GM12878 (cell line): ENCODE results near the gene HEYL. TPM values are rescaled to one million over a fixed set of nuclear protein-coding genes. Genes with fewer than 3 reads are reported as not detected.

ENCODE experiments used
- ATAC-seq: fragments of 200-7000 bp; cut with Tn5 transposase; 3 replicates; pipeline ENCODE4 v1.9.1; 2020; ENCODE audit warnings: mild to moderate bottlenecking, moderate library complexity
- BruUV-seq: library from RNA; stranded (reverse); fragments of 400-500 nt; replicated peaks from 2 replicates; lab custom pipeline; 2021; lab: Mats Ljungman, UMichigan
- CTCF ChIA-PET: fragments of 300-600 bp; sonication (Branson Sonifier 250); formaldehyde crosslinking; extraction: SDS; loops from one replicate; lab custom pipeline; 2021; ENCODE audit warnings: inconsistent platforms; lab: Yijun Ruan, JAX
- POLR2A ChIA-PET: fragments of 350-600 bp; formaldehyde crosslinking; extraction: SDS; loops from one replicate; lab custom pipeline; 2021; ENCODE audit warnings: inconsistent platforms; lab: Charles Lee
- RAD21 ChIA-PET: fragments of 300-600 bp; sonication (Branson Sonifier 250); formaldehyde crosslinking; loops from one replicate; lab custom pipeline; 2023; ENCODE audit warnings: antibody characterized with exemption; ENCODE audit not compliant: unreplicated experiment; lab: Charles Lee
- SMC1A ChIA-PET: fragments of 300-600 bp; sonication (Branson Sonifier 250); formaldehyde crosslinking; loops from one replicate; lab custom pipeline; 2023; ENCODE audit not compliant: unreplicated experiment, uncharacterized antibody; lab: Charles Lee
- DNase-seq: peaks from one replicate; pipeline ENCODE4 v3.0.0-alpha.2; 2011; ENCODE audit warnings: low read depth, low spot score
- FAIRE-seq: peaks from 3 replicates; lab custom pipeline; 2011; peaks lifted over from hg19 to GRCh38; lab: Jason Lieb, UNC
- H2AFZ ChIP-seq: 2 replicates; pipeline ENCODE4 v1.6.0; 2011; ENCODE audit warnings: low read depth, low read length, control low read depth; ENCODE audit not compliant: control insufficient read depth
- H3K27ac ChIP-seq: 2 replicates; pipeline ENCODE4 v1.5.1; 2011; ENCODE audit warnings: control low read depth; ENCODE audit not compliant: control insufficient read depth, insufficient read depth
- H3K27me3 ChIP-seq, 2 experiments: replicated peaks in 1 of 2; 2 replicates each; pipeline versions ENCODE4 v1.6.0 to v1.6.1; 2011; ENCODE audit warnings: low read length in 1 of 2; ENCODE audit not compliant: control insufficient read depth in 2 of 2, insufficient read depth in 2 of 2
- H3K36me3 ChIP-seq, 2 experiments: 2 replicates each; pipeline ENCODE4 v1.5.1; 2011; ENCODE audit warnings: low read length in 1 of 2; ENCODE audit not compliant: control insufficient read depth in 2 of 2, insufficient read depth in 2 of 2
- H3K4me1 ChIP-seq: 2 replicates; pipeline ENCODE4 v1.6.1; 2011; ENCODE audit warnings: mild to moderate bottlenecking, low read length, moderate library complexity, mixed read lengths; ENCODE audit not compliant: control insufficient read depth, insufficient read depth
- H3K4me2 ChIP-seq: 2 replicates; pipeline ENCODE4 v1.6.0; 2011; ENCODE audit warnings: control low read depth; ENCODE audit not compliant: control insufficient read depth, insufficient read depth
- H3K4me3 ChIP-seq: fragments of 200-600 bp; sonication (generic); 2 replicates; pipeline ENCODE4 v1.5.1; 2016
- H3K79me2 ChIP-seq: 2 replicates; pipeline ENCODE4 v1.6.0; 2011; ENCODE audit warnings: low read length; ENCODE audit not compliant: control insufficient read depth, insufficient read depth
- H3K9ac ChIP-seq: 2 replicates; pipeline ENCODE4 v1.8.0; 2011; ENCODE audit warnings: low read length, control low read depth, mixed read lengths; ENCODE audit not compliant: control insufficient read depth, insufficient read depth
- H3K9me3 ChIP-seq: replicated peaks from 3 replicates; pipeline ENCODE4 v1.5.1; 2011; ENCODE audit warnings: mild to moderate bottlenecking, low read length; ENCODE audit not compliant: control insufficient read depth, insufficient read depth
- H4K20me1 ChIP-seq: 2 replicates; pipeline ENCODE4 v1.6.0; 2011; ENCODE audit not compliant: control insufficient read depth, insufficient read depth
- BACH1 ChIP-seq: fragments of 450-650 bp; IDR thresholded peaks from 2 replicates; pipeline ENCODE4 v1.6.1; 2017; ENCODE audit warnings: mild to moderate bottlenecking, borderline replicate concordance
- PML ChIP-seq: IDR thresholded peaks from 2 replicates; pipeline ENCODE4 v1.6.1; 2012; ENCODE audit warnings: low read length, inconsistent platforms
- RAD21 ChIP-seq: IDR thresholded peaks from 2 replicates; pipeline ENCODE4 v1.6.1; 2011; ENCODE audit warnings: mild to moderate bottlenecking, low read depth, low read length, moderate library complexity; ENCODE audit not compliant: insufficient read depth
- SMC3 ChIP-seq: IDR thresholded peaks from 2 replicates; pipeline ENCODE4 v1.6.1; 2011; ENCODE audit warnings: low read length, improper control_type of control experiment, borderline replicate concordance
- WGBS: methylation state at CpG from one replicate; pipeline ENCODE4 v1.1.6; 2016; ENCODE audit warnings: low lambda C conversion rate; ENCODE audit not compliant: insufficient replicate concordance, insufficient coverage; ENCODE audit errors: missing lambda C conversion rate; 5-methylcytosine and 5-hydroxymethylcytosine counted together
- in situ Hi-C: fragments of 300-500 bp; cut with MboI; formaldehyde crosslinking; loops from 9 replicates; pipeline ENCODE4 v1.14.3; 2018; ENCODE audit warnings: mixed read lengths
- intact Hi-C: fragments of 100-400 bp; cut with micrococcal nuclease; formaldehyde crosslinking; loops from one replicate; pipeline ENCODE4 v1.14.2; 2022; ENCODE audit not compliant: unreplicated experiment
- polyA plus RNA-seq, 11 experiments: library from polyadenylated mRNA; depleted of rRNA in 4 of 11; unstranded in 6 of 11; stranded (reverse) in 5 of 11; fragments of >200 nt; fragmentation: Nextera tagmentation in 4 of 11; fragmentation: Illumina TruSeq in 1 of 11; extraction: Ambion mirVana in 4 of 11; extraction: Trizol in 1 of 11; gene quantifications; 1 replicate in 1 of 11; 2 replicates in 10 of 11; pipeline versions ENCODE4 v1.2.1 to v1.2.3, GENCODE V29; 2011 to 2016; ENCODE audit warnings: inconsistent platforms in 2 of 11, missing spikeins in 2 of 11, low read depth in 1 of 11
- total RNA-seq, 4 experiments: library from RNA; depleted of rRNA in 3 of 4; stranded (reverse); fragments of >200 nt in 3 of 4; fragmentation: Illumina TruSeq in 1 of 4; extraction: Trizol in 1 of 4; gene quantifications; 2 replicates each; pipeline versions ENCODE4 v1.2.1 to v1.2.3, GENCODE V29; 2013 to 2021
- TF ChIP-seq, protein P1 (sequence below), 3 experiments: IDR thresholded peaks in 2 of 3; conservative IDR thresholded peaks in 1 of 3; 2 replicates each; pipeline ENCODE4 v1.5.1; 2011; ENCODE audit warnings: low read depth in 3 of 3, low read length in 3 of 3, mild to moderate bottlenecking in 3 of 3, control low read depth in 2 of 3, moderate library complexity in 2 of 3, inconsistent platforms in 1 of 3, mixed read lengths in 1 of 3; ENCODE audit not compliant: control insufficient read depth in 2 of 3, insufficient read depth in 1 of 3; ENCODE audit errors: extremely low read depth in 1 of 3

The HEYL gene
- total and polyA plus RNA-seq, 10 of the 15 experiments (the other 5 are each of a cell fraction or from before 2014, with no cell fraction given), result under 0.01 to 0.04 TPM; not detected in 8

DNA sequence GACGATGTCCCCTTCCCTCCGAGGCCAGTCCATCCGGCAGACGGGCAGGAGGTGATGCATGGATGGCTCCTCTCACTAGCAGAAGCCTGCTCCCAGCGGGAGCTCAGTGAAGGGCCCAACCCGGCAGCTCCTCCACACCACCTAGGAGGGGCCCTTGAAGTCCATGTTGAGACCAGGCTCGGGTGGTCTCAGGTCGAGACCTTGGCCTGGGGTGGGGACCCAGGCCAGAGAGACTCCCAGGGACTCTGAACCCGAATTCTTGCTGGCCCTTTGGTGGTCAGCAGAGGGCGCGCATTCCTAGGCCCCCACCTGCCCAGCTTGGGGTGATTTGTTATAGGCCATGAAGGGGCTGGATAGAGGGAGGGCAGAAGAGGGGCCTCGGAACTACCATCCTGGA is 33.1 kb upstream of the HEYL start:
- no TSS peak for BruUV-seq
- Histone ChIP-seq H3K27ac (no peak overlapping the region), H4K20me1 (no peaks in the 10 kb centered on the region), H3K4me2 (peak overlapping the region; percentile 95), H3K36me3 (no peaks in the 10 kb centered on the region), H2AFZ (peak overlapping the region; percentile 55; the same call in 1 of the 2 replicates), H3K4me3 (peak overlapping the region; percentile 64), H3K9me3 (no peaks in the 10 kb centered on the region; the same call in 2 of the 3 replicates), H3K4me1 (peaks cover 17% of the 10 kb centered on the region), H3K27me3 (peaks cover 0 to 5% of the 10 kb centered on the region in 2 experiments; a peak in 2 of 4 replicates), H3K9ac (no peak overlapping the region), H3K79me2 (no peaks in the 10 kb centered on the region)
- intact Hi-C loops (loop anchor here (2.0 kb wide), 1 partner anchor 48 kb away; no protein-coding TSS in a partner anchor), in situ Hi-C loops (no loop called here)
- ChIA-PET CTCF (interaction anchor here (0.6 to 14.2 kb wide), 21 partner anchors 8 to 247 kb away, joined by 3 to 244 read pairs (median 7); partner anchors contain the start of gene MYCL), RAD21 (interaction anchor here (0.6 to 3.0 kb wide), 5 partner anchors 14 to 478 kb away, joined by 3 to 10 read pairs (median 4); no protein-coding TSS in a partner anchor), SMC1A (interaction anchor here (0.7 to 1.8 kb wide), 7 partner anchors 14 to 411 kb away, joined by 3 to 5 read pairs (median 4); partner anchors contain the start of gene PPIE), POLR2A (interaction anchor here (0.5 to 0.6 kb wide), 2 partner anchors 505 to 873 kb away, joined by 3 to 8 read pairs; no protein-coding TSS in a partner anchor)
- DNase-seq (no peak), FAIRE-seq (no peak), ATAC-seq (peak; percentile 70)
- no peak for TF ChIP-seq BACH1
- peak; percentile 59 for TF ChIP-seq RAD21
- TF ChIP-seq, protein P1, sequence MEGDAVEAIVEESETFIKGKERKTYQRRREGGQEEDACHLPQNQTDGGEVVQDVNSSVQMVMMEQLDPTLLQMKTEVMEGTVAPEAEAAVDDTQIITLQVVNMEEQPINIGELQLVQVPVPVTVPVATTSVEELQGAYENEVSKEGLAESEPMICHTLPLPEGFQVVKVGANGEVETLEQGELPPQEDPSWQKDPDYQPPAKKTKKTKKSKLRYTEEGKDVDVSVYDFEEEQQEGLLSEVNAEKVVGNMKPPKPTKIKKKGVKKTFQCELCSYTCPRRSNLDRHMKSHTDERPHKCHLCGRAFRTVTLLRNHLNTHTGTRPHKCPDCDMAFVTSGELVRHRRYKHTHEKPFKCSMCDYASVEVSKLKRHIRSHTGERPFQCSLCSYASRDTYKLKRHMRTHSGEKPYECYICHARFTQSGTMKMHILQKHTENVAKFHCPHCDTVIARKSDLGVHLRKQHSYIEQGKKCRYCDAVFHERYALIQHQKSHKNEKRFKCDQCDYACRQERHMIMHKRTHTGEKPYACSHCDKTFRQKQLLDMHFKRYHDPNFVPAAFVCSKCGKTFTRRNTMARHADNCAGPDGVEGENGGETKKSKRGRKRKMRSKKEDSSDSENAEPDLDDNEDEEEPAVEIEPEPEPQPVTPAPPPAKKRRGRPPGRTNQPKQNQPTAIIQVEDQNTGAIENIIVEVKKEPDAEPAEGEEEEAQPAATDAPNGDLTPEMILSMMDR (IDR thresholded peaks at IDR 0.05 in 2 of 3, conservative IDR thresholded peaks at IDR 0.05 in 1 of 3; ENCODE audit: control insufficient read depth in 2 of 3, extremely low read depth in 1 of 3, insufficient read depth in 1 of 3, low read depth in 3 of 3, low read length in 3 of 3), result peak; percentile 50 to 71 (median 63)
- peak; percentile 42; the same call in 1 of the 2 replicates for TF ChIP-seq SMC3
- TF ChIP-seq PML, result no peak
- 3% methylated on average over 12 of the region's 12 CpGs for WGBS
